Esophagus muscularis mucosa (tissue), 2 donors: ENCODE results near the gene MKI67.

Experiments
- POLR2A ChIP-seq: fragments of 450-650 bp; IDR thresholded peaks from one replicate; pipeline ENCODE4 v1.6.1; 2017; ENCODE audit warnings: antibody characterized with exemption, moderate library complexity, mild to moderate bottlenecking, low read depth
- POLR2AphosphoS5 ChIP-seq, 2 donors: sonication (generic); formaldehyde crosslinking; IDR thresholded peaks; one replicate each; pipeline ENCODE4 v1.6.1; 2017; ENCODE audit warnings: antibody characterized with exemption in 2 of 2

- TF ChIP-seq POLR2A (no peak), POLR2AphosphoS5 (IDR thresholded peaks at IDR 0.05) (no peak)
Measured at GRCh38 chr10:128056303-128057050, 69.7 kb downstream of the MKI67 start.
